H9 (cell line): ENCODE data around the gene OR4E1. TPM values are rescaled to one million over a fixed set of nuclear protein-coding genes. Genes with fewer than 3 reads are reported as not detected.

Experiments
- DNase-seq: peaks from one replicate; pipeline ENCODE4 v3.0.0-alpha.2; 2017
- H2AFZ ChIP-seq: one replicate; pipeline ENCODE4 v1.6.1; 2013; ENCODE audit warnings: mild to moderate bottlenecking, low read length, control low read depth, moderate library complexity
- H2AK5ac ChIP-seq: 2 replicates; pipeline ENCODE4 v1.6.1; 2013; ENCODE audit warnings: low read length, control low read depth, mixed read lengths; ENCODE audit not compliant: insufficient read length
- H2BK120ac ChIP-seq: one replicate; pipeline ENCODE4 v1.6.1; 2013; ENCODE audit warnings: low read depth, mild to moderate bottlenecking, low read length, control low read depth, inconsistent platforms; ENCODE audit not compliant: poor library complexity, severe bottlenecking
- H2BK12ac ChIP-seq: 2 replicates; pipeline ENCODE4 v1.6.1; 2013; ENCODE audit warnings: low read length, control low read depth, mixed read lengths, low read depth; ENCODE audit not compliant: insufficient read length
- H2BK15ac ChIP-seq: 2 replicates; pipeline ENCODE4 v1.6.1; 2013; ENCODE audit warnings: low read depth, low read length, control low read depth
- H2BK20ac ChIP-seq: one replicate; pipeline ENCODE4 v1.6.1; 2013; ENCODE audit warnings: low read depth, mild to moderate bottlenecking, low read length, control low read depth, inconsistent platforms; ENCODE audit not compliant: poor library complexity, severe bottlenecking
- H2BK5ac ChIP-seq: 2 replicates; pipeline ENCODE4 v1.6.1; 2013; ENCODE audit warnings: low read length, control low read depth, mixed read lengths; ENCODE audit not compliant: insufficient read length
- H3K14ac ChIP-seq: 2 replicates; pipeline ENCODE4 v1.6.1; 2013; ENCODE audit warnings: low read length, control low read depth; ENCODE audit not compliant: insufficient read depth
- H3K18ac ChIP-seq: 2 replicates; pipeline ENCODE4 v1.6.1; 2013; ENCODE audit warnings: low read depth, mild to moderate bottlenecking, mixed read lengths, low read length, control low read depth; ENCODE audit not compliant: insufficient read length
- H3K23ac ChIP-seq: 2 replicates; pipeline ENCODE4 v1.6.1; 2013; ENCODE audit warnings: low read length, control low read depth, mixed read lengths, low read depth; ENCODE audit not compliant: insufficient read length
- H3K23me2 ChIP-seq: 2 replicates; pipeline ENCODE4 v1.6.1; 2013; ENCODE audit warnings: low read depth, mild to moderate bottlenecking, mixed read lengths, low read length, control low read depth; ENCODE audit not compliant: insufficient read length, poor library complexity, severe bottlenecking
- H3K27ac ChIP-seq: 2 replicates; pipeline ENCODE4 v1.5.1; 2013; ENCODE audit warnings: low read length, control low read depth, mixed read lengths, low read depth; ENCODE audit not compliant: insufficient read length
- H3K27me3 ChIP-seq: 2 replicates; pipeline ENCODE4 v1.6.1; 2013; ENCODE audit warnings: low read length, control low read depth, inconsistent platforms; ENCODE audit not compliant: insufficient read depth
- H3K4ac ChIP-seq: 2 replicates; pipeline ENCODE4 v1.6.1; 2013; ENCODE audit warnings: low read depth, mild to moderate bottlenecking, control low read depth, inconsistent platforms, low read length, moderate library complexity
- H3K4me1 ChIP-seq: 2 replicates; pipeline ENCODE4 v1.6.1; 2013; ENCODE audit warnings: low read length, control low read depth, inconsistent platforms; ENCODE audit not compliant: insufficient read depth
- H3K4me2 ChIP-seq: 2 replicates; pipeline ENCODE4 v1.6.1; 2013; ENCODE audit warnings: low read length, control low read depth, mixed read lengths; ENCODE audit not compliant: insufficient read length, insufficient read depth
- H3K56ac ChIP-seq: 2 replicates; pipeline ENCODE4 v1.6.1; 2013; ENCODE audit warnings: low read depth, mild to moderate bottlenecking, mixed read lengths, low read length, control low read depth; ENCODE audit not compliant: insufficient read length
- H3K79me1 ChIP-seq: 2 replicates; pipeline ENCODE4 v1.6.1; 2013; ENCODE audit warnings: low read depth, mild to moderate bottlenecking, moderate library complexity, low read length, control low read depth, inconsistent platforms; ENCODE audit not compliant: insufficient read depth, poor library complexity, severe bottlenecking
- H3K79me2 ChIP-seq: 2 replicates; pipeline ENCODE4 v1.6.1; 2013; ENCODE audit warnings: low read length, control low read depth, inconsistent platforms; ENCODE audit not compliant: insufficient read depth
- H3K9ac ChIP-seq: 2 replicates; pipeline ENCODE4 v1.6.1; 2013; ENCODE audit warnings: low read length, control low read depth, mixed read lengths; ENCODE audit not compliant: insufficient read length; ENCODE audit errors: extremely low read depth
- H3K9me3 ChIP-seq: one replicate; pipeline ENCODE4 v1.6.1; 2013; ENCODE audit warnings: low read depth, low read length, inconsistent platforms; ENCODE audit not compliant: control insufficient read depth
- H3T11ph ChIP-seq: one replicate; pipeline ENCODE4 v1.6.1; 2013; ENCODE audit warnings: mild to moderate bottlenecking, low read length, control low read depth, inconsistent platforms
- H4K20me1 ChIP-seq: one replicate; pipeline ENCODE4 v1.6.1; 2013; ENCODE audit not compliant: control insufficient read depth, insufficient read length, insufficient read depth
- H4K5ac ChIP-seq: 2 replicates; pipeline ENCODE4 v1.6.1; 2013; ENCODE audit warnings: low read depth, mild to moderate bottlenecking, mixed read lengths, low read length, control low read depth; ENCODE audit not compliant: insufficient read length
- H4K8ac ChIP-seq: replicated peaks from 2 replicates; pipeline ENCODE4 v1.6.1; 2013; ENCODE audit warnings: low read length, control low read depth, mixed read lengths, low read depth; ENCODE audit not compliant: insufficient read length
- H4K91ac ChIP-seq: 2 replicates; pipeline ENCODE4 v1.6.1; 2013; ENCODE audit warnings: low read depth, mild to moderate bottlenecking, moderate library complexity, mixed read lengths, low read length, control low read depth; ENCODE audit not compliant: insufficient read length
- H3K27ac Mint-ChIP-seq, 3 experiments: 2 replicates in 2 of 3; 3 replicates in 1 of 3; pipeline ENCODE4 v1.8.0; 2020 to 2021; ENCODE audit warnings: mixed read lengths in 3 of 3, mild to moderate bottlenecking in 1 of 3, moderate library complexity in 1 of 3
- H3K27me3 Mint-ChIP-seq: 2 replicates; pipeline ENCODE4 v1.8.0; 2021; ENCODE audit warnings: low read depth, mild to moderate bottlenecking, moderate library complexity, mixed read lengths
- H3K36me3 Mint-ChIP-seq, 3 experiments: 2 replicates in 2 of 3; 3 replicates in 1 of 3; pipeline ENCODE4 v1.8.0; 2020 to 2021; ENCODE audit warnings: low read depth in 3 of 3, mixed read lengths in 3 of 3; ENCODE audit not compliant: insufficient read depth in 1 of 3
- H3K4me1 Mint-ChIP-seq, 2 experiments: 2 replicates each; pipeline ENCODE4 v1.8.0; 2020; ENCODE audit warnings: mixed read lengths in 2 of 2
- H3K4me3 Mint-ChIP-seq, 2 experiments: 2 replicates in 1 of 2; 3 replicates in 1 of 2; pipeline ENCODE4 v1.8.0; 2020 to 2021; ENCODE audit warnings: mild to moderate bottlenecking in 2 of 2, mixed read lengths in 2 of 2, moderate library complexity in 1 of 2
- H3K9me3 Mint-ChIP-seq, 2 experiments: 2 replicates in 1 of 2; 3 replicates in 1 of 2; pipeline ENCODE4 v1.8.0; 2020; ENCODE audit warnings: mild to moderate bottlenecking in 2 of 2, mixed read lengths in 2 of 2, moderate library complexity in 1 of 2
- WGBS: extraction: QIAGEN DNeasy Blood & Tissue Kit; methylation state at CpG from one replicate; pipeline ENCODE4 v1.1.7; 2013; ENCODE audit warnings: missing lambda C conversion rate, low lambda C conversion rate, mixed read lengths; ENCODE audit not compliant: insufficient read length; ENCODE audit errors: extremely low coverage; 5-methylcytosine and 5-hydroxymethylcytosine counted together
- total RNA-seq: library from RNA; stranded (reverse); gene quantifications from 2 replicates; pipeline ENCODE4 v1.2.1, GENCODE V29; 2021
- TF ChIP-seq, protein P1 (sequence below): fragments of 200-600 bp; sonication (generic); conservative IDR thresholded peaks from 3 replicates; pipeline ENCODE4 v1.8.0; 2021; ENCODE audit warnings: antibody characterized with exemption, mild to moderate bottlenecking

Gene OR4E1
- total RNA-seq, 1 experiment from 2014 or later: not detected

DNA sequence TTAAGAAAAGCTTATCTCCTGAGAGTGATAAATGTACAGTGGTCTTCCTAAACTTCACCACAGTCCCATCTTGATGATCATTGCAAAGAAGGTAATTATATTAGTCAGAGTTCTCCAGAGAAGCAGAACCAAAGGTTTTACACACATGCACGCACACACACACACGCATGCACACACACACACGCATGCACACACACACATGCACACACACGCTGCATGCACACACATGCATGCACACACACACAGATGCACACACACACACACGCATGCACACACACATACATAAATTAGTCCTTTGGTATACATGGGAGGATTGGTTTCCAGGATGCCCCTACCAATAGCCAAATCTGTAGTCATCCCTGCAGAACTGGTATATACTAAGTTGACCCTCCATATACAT is 19.4 kb downstream of the OR4E1 start:
- Histone ChIP-seq H3K79me1 (no peaks in the 10 kb centered on the region), H4K8ac (no peak overlapping the region), H3K56ac (no peak overlapping the region), H3K18ac (no peak overlapping the region), H3K79me2 (no peaks in the 10 kb centered on the region), H2BK5ac (no peak overlapping the region), H3K23me2 (no peaks in the 10 kb centered on the region), H4K5ac (no peak overlapping the region), H3K4ac (no peak overlapping the region), H2BK15ac (no peak overlapping the region), H3K4me2 (no peak overlapping the region), H2BK20ac (no peak overlapping the region), H3K9me3 (no peaks in the 10 kb centered on the region), H2AFZ (no peak overlapping the region), H4K91ac (no peak overlapping the region), H3K9ac (no peak overlapping the region), H2BK120ac (no peak overlapping the region), H2BK12ac (no peak overlapping the region), H3K4me1 (peaks cover 4% of the 10 kb centered on the region; the same call in 1 of the 2 replicates), H3K27me3 (no peaks in the 10 kb centered on the region), H3K23ac (no peak overlapping the region), H3K14ac (no peak overlapping the region), H3T11ph (no peak overlapping the region), H3K27ac (no peak overlapping the region), H2AK5ac (no peak overlapping the region), H4K20me1 (no peaks in the 10 kb centered on the region)
- no peaks in the 10 kb centered on the region for H3K36me3 Mint-ChIP-seq
- no peak overlapping the region for H3K4me3 Mint-ChIP-seq
- DNase-seq: no peak
- TF ChIP-seq, protein P1, sequence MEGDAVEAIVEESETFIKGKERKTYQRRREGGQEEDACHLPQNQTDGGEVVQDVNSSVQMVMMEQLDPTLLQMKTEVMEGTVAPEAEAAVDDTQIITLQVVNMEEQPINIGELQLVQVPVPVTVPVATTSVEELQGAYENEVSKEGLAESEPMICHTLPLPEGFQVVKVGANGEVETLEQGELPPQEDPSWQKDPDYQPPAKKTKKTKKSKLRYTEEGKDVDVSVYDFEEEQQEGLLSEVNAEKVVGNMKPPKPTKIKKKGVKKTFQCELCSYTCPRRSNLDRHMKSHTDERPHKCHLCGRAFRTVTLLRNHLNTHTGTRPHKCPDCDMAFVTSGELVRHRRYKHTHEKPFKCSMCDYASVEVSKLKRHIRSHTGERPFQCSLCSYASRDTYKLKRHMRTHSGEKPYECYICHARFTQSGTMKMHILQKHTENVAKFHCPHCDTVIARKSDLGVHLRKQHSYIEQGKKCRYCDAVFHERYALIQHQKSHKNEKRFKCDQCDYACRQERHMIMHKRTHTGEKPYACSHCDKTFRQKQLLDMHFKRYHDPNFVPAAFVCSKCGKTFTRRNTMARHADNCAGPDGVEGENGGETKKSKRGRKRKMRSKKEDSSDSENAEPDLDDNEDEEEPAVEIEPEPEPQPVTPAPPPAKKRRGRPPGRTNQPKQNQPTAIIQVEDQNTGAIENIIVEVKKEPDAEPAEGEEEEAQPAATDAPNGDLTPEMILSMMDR: no peak
- no peak overlapping the region for H3K27ac Mint-ChIP-seq
- no CpG with 5 or more reads among the region's 5 CpGs for WGBS
- no peaks in the 10 kb centered on the region; a peak in 1 of 5 replicates for H3K9me3 Mint-ChIP-seq
- H3K4me1 Mint-ChIP-seq: peaks cover 5 to 8% of the 10 kb centered on the region in 2 experiments
- peaks cover 3% of the 10 kb centered on the region for H3K27me3 Mint-ChIP-seq
